ENCODE data around the gene CABLES2. TPM values are rescaled to one million over a fixed set of nuclear protein-coding genes. Genes with fewer than 3 reads are reported as not detected.

CABLES2 gene
- total and polyA plus RNA-seq, 2 donors (not counting 3 experiments of a cell fraction or from before 2014, with no cell fraction given) = 7.8 to 9.9 TPM

DNA sequence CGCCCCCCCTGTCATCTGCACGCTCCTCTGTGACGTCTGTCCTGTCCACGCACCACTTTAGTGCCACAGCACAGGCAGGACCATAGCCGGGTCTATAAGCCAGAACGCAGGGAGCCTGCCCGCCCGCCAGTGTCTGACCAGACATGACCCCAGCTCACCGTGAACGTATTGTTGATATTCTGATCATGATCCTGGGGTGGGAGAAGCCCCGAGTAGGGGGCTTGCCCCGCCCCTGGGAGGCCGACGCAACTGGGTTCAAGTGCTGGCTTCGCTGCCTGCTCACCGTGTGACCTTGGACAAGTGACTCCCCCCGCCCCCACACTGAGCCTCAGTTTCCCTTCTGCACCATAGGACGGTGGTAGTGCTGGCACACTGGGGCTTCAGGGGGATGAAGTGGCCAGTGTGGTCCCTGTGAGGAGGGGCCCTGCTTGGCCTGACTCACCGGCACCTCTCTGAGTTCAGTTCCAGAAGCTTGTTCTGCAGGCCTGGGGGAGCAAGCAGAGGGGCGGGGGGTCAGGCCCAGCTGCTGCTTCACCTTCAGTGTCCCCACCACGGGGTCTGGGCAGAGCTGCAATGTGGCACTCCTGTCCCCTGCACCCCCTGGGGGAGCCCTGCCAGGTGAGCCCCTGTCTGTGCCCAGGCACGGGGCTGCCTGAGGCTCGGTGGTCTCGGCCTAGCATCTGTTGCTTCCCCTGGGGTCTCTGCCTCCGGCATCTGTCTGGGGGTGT is 11.1 kb upstream of the CABLES2 start:
- H3K36me3 ChIP-seq (ENCODE audit: control insufficient read depth in 2 of 2, extremely low read depth in 1 of 2, insufficient read depth in 2 of 2, low read length in 2 of 2) = no peaks in the 10 kb centered on the region
- dilution Hi-C loops (cut with MboI; ENCODE audit: extremely low pct_ligation_motif_present, low sequenced_read_pairs) (no loop called here), intact Hi-C loops (cut with micrococcal nuclease) (no loop called here)
- FAIRE-seq = no peak
- H3K4me3 ChIP-seq (replicated peaks in 1 of 3; ENCODE audit: insufficient read depth in 1 of 3, low read depth in 1 of 3, low read length in 3 of 3) = no peak overlapping the region
- no peaks in the 10 kb centered on the region for H3K27me3 ChIP-seq (ENCODE audit: control insufficient read depth in 2 of 2, insufficient read depth in 2 of 2, low read length in 2 of 2)
- BruUV-seq (replicated peaks) = no TSS peak
- no peak overlapping the region for H3K27ac ChIP-seq (ENCODE audit: insufficient read depth, low read depth, low read length)
- H3K79me2 ChIP-seq (ENCODE audit: control insufficient read depth, insufficient read depth, low read length) = no peaks in the 10 kb centered on the region
- no peaks in the 10 kb centered on the region for H3K9me3 ChIP-seq (replicated peaks; ENCODE audit: control insufficient read depth, insufficient read depth, low read length)
- H3K9me1 ChIP-seq (replicated peaks; ENCODE audit: control insufficient read depth, extremely low read depth, insufficient read depth, low read length) = no peaks in the 10 kb centered on the region
- ChIA-PET POLR2A (no interaction called here), CTCF (interaction anchor here (1.0 kb wide), 1 partner anchor 8 kb away, joined by 3 read pairs; no protein-coding TSS in a partner anchor)
- no peaks in the 10 kb centered on the region for H4K20me1 ChIP-seq (replicated peaks; ENCODE audit: control insufficient read depth, extremely low read depth, insufficient read depth, low read length)
- no peaks in the 10 kb centered on the region for H3K4me1 ChIP-seq (ENCODE audit: control insufficient read depth, extremely low read depth, insufficient read depth, low read length)
- no peak overlapping the region for H3K9ac ChIP-seq (replicated peaks; ENCODE audit: extremely low read depth, insufficient read depth, low read length)
- no peak for TF ChIP-seq CTCF (IDR thresholded peaks at IDR 0.05; ENCODE audit: extremely low read depth in 1 of 2, insufficient read depth in 1 of 2, low read depth in 1 of 2, low read length in 2 of 2)
- no peak for TF ChIP-seq MYC (IDR thresholded peaks at IDR 0.05; ENCODE audit: low read depth, low read length)
- no peak for TF ChIP-seq GATA2 (IDR thresholded peaks at IDR 0.05; ENCODE audit: insufficient read depth, insufficient read length, low read depth, low read length)
- TF ChIP-seq FOS (IDR thresholded peaks at IDR 0.05; ENCODE audit: borderline replicate concordance, insufficient read depth, low read length) = no peak
- no peak for TF ChIP-seq POLR2AphosphoS5 (IDR thresholded peaks at IDR 0.05; ENCODE audit: insufficient read depth, low read depth, low read length)
- no peak for TF ChIP-seq POLR2A (IDR thresholded peaks at IDR 0.05; ENCODE audit: low read depth, low read length)
- TF ChIP-seq, protein P1, sequence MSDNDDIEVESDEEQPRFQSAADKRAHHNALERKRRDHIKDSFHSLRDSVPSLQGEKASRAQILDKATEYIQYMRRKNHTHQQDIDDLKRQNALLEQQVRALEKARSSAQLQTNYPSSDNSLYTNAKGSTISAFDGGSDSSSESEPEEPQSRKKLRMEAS (IDR thresholded peaks at IDR 0.05; ENCODE audit: insufficient read depth, insufficient read length) = no peak
- no peak for TF ChIP-seq EZH2 (IDR thresholded peaks at IDR 0.05; ENCODE audit: borderline replicate concordance, low read depth, low read length, severe bottlenecking)
- no peak for TF ChIP-seq JUN (IDR thresholded peaks at IDR 0.05; ENCODE audit: borderline replicate concordance, insufficient read depth, insufficient read length, low read depth)
- H2AFZ ChIP-seq (ENCODE audit: low read depth, low read length) = no peak overlapping the region
- DNase-seq (ENCODE audit: low read depth, low spot score) = no peak
- H3K4me2 ChIP-seq (ENCODE audit: insufficient read depth, low read length) = no peak overlapping the region
